ENCODE measurements around the gene VOPP1.

The VOPP1 gene

DNA sequence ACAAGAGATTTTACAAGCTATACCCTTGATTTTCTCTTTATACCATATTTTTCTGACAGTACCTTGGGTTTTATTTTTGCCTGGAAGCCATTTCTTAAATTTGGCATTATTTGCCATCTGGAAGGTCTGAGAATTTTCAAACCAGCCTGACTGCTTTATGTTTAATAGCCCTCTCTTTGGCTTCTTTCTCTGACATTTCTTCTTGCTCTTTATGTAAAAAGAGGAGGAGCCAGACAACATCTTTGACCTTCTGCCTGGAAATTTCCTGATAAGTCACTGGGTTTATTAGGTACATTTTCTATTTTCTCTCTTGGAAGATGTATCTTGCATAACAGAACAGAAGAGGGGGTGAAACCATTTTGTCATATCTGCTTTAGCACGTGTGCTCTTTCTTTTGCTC is 127.5 kb downstream of the VOPP1 start:
- no peak for DNase-seq (ENCODE audit: low read depth)
- no peak overlapping the region for H3K4me3 ChIP-seq (ENCODE audit: low read depth, low read length)
- TF ChIP-seq POLR2A (IDR thresholded peaks at IDR 0.05; ENCODE audit: extremely low read depth, insufficient read length), result no peak
- TF ChIP-seq, protein P1, sequence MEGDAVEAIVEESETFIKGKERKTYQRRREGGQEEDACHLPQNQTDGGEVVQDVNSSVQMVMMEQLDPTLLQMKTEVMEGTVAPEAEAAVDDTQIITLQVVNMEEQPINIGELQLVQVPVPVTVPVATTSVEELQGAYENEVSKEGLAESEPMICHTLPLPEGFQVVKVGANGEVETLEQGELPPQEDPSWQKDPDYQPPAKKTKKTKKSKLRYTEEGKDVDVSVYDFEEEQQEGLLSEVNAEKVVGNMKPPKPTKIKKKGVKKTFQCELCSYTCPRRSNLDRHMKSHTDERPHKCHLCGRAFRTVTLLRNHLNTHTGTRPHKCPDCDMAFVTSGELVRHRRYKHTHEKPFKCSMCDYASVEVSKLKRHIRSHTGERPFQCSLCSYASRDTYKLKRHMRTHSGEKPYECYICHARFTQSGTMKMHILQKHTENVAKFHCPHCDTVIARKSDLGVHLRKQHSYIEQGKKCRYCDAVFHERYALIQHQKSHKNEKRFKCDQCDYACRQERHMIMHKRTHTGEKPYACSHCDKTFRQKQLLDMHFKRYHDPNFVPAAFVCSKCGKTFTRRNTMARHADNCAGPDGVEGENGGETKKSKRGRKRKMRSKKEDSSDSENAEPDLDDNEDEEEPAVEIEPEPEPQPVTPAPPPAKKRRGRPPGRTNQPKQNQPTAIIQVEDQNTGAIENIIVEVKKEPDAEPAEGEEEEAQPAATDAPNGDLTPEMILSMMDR (IDR thresholded peaks at IDR 0.05; ENCODE audit: low read depth, low read length), result no peak
- no peak for TF ChIP-seq MYC (IDR thresholded peaks at IDR 0.05; ENCODE audit: low read depth, low read length)
- TF ChIP-seq, protein P2, sequence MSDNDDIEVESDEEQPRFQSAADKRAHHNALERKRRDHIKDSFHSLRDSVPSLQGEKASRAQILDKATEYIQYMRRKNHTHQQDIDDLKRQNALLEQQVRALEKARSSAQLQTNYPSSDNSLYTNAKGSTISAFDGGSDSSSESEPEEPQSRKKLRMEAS (IDR thresholded peaks at IDR 0.05; ENCODE audit: low read depth, low read length), result no peak

DNA sequence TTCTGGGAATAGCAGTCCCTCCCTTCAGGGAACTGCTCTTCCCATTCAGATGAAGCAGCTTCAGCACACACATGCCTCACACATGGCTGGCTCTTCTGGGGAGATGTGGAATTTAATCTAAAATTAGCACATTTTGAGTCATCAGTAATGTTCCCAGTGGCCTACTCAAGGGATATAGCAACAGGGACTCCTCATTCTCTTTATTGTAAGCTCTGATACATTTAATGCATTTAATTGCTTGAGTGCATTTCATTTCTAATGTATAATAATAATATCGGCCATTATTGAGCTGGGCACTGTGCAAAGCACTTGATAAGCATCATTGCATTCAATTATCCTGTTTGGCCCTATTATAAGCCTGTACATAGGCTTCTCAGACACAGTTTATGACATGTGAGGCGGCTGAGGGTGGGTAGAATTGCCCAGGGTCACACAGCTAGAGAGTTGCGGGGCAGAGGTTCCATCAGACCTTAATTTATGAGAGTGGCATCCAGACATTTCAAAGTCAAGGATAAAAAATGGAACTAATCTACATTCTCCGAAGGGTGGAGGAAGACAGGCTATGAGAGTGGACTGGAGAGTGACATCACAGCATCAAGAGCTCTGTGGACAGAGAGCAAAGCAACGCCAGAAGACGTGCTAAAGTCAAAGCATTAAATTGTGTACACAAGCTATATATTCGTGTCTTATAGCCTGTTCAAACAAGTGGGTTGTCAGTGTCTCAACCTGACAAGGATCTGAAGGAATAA is 130.4 kb downstream of the VOPP1 start:
- no peak overlapping the region for H3K4me3 ChIP-seq (ENCODE audit: low read depth, low read length)
- no peak for DNase-seq (ENCODE audit: low read depth)
- TF ChIP-seq POLR2A (IDR thresholded peaks at IDR 0.05; ENCODE audit: extremely low read depth, insufficient read length) (no peak), MYC (IDR thresholded peaks at IDR 0.05; ENCODE audit: low read depth, low read length) (no peak)
- TF ChIP-seq, protein P2 (IDR thresholded peaks at IDR 0.05; ENCODE audit: low read depth, low read length), result no peak
- TF ChIP-seq, protein P1 (IDR thresholded peaks at IDR 0.05; ENCODE audit: low read depth, low read length), result no peak

DNA sequence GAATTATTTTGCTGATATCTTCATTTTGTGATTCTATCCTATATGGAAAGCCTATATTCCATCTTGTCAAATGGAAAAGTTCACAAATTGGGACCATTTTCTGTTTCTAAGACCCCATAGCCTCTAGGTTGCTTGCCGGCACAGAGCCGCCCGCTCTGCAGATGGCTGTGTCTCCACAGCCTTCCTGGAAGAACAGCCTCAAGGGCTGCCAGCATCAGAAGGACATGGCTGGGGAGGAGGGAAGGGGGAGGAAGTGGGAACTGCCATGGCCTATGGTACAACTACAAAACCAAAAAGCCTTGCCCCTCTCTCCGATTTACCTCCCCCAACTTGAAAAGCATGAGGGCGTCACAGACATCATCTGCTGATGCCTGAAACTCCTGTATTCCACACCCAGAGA is 131.3 kb downstream of the VOPP1 start:
- TF ChIP-seq, protein P2 (IDR thresholded peaks at IDR 0.05; ENCODE audit: low read depth, low read length), result no peak
- TF ChIP-seq MYC (IDR thresholded peaks at IDR 0.05; ENCODE audit: low read depth, low read length), result no peak
- TF ChIP-seq POLR2A (IDR thresholded peaks at IDR 0.05; ENCODE audit: extremely low read depth, insufficient read length), result no peak
- TF ChIP-seq, protein P1 (IDR thresholded peaks at IDR 0.05; ENCODE audit: low read depth, low read length), result no peak
- no peak for DNase-seq (ENCODE audit: low read depth)
- H3K4me3 ChIP-seq (ENCODE audit: low read depth, low read length), result no peak overlapping the region

DNA sequence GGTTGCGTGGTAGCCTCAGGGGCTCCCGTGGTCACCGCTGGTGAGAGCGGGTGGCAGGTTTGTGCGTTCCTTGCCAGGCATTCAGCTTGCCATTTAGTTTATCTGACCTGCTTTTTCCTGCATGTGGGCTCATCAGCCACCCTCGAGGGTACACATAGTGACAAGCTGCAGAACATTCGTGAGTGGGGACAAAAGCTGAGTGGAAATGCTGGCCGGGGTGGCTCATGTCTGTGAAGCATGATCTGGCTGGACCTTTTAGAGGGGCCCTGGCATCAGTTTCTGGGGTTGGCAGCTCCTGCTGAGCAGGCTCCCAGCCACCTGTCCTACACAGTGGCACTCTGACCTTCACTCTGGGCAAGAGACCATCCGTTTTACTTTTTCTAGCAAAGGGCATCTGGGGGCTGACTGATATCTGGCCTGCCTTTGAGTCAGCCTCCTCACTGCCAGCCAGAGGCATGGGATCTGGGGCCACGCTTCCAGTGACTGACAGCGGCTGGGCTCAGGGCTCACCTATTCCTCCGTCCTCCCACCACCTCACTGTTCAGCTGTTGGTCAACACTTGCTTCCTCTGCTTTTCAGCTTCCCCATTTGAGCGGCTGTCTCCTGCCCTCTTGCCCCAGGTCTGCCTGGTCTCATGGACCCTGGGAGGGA is 132.1 kb downstream of the VOPP1 start:
- peak; percentile 15 for DNase-seq (ENCODE audit: low read depth)
- no peak overlapping the region for H3K4me3 ChIP-seq (ENCODE audit: low read depth, low read length)
- TF ChIP-seq, protein P2 (IDR thresholded peaks at IDR 0.05; ENCODE audit: low read depth, low read length), result no peak
- TF ChIP-seq, protein P1 (IDR thresholded peaks at IDR 0.05; ENCODE audit: low read depth, low read length), result no peak
- no peak for TF ChIP-seq POLR2A (IDR thresholded peaks at IDR 0.05; ENCODE audit: extremely low read depth, insufficient read length)

DNA sequence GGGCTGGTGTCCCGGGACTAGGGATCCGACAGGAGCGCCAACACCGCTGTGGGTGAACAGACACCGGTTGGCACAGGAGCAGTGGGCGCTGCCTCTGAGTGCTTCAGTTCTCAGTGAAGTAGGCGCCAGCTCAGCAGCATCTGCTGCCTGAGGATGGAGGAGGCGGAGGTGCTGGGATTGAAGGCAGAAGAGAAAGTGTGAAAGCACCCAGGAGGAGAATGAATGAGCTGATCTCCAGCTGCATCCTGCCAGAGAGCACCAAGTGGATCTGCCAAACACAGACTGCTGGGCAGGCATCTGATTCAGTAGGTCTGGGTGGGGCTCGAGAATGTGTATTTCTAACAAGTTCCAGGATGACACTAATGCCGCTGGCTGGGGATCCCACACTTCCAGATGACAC is 132.7 kb downstream of the VOPP1 start:
- DNase-seq (ENCODE audit: low read depth), result no peak
- TF ChIP-seq, protein P2 (IDR thresholded peaks at IDR 0.05; ENCODE audit: low read depth, low read length), result no peak
- TF ChIP-seq MYC (IDR thresholded peaks at IDR 0.05; ENCODE audit: low read depth, low read length) (no peak), POLR2A (IDR thresholded peaks at IDR 0.05; ENCODE audit: extremely low read depth, insufficient read length) (no peak)
- TF ChIP-seq, protein P1 (IDR thresholded peaks at IDR 0.05; ENCODE audit: low read depth, low read length), result no peak
- H3K4me3 ChIP-seq (ENCODE audit: low read depth, low read length), result no peak overlapping the region

Data from NB4 (cell line).